Stimulated activated naive B cell treated with anti-CD40 and anti-IgM and Interleukin-4, amounts not matched to agents 10 μg/mL and 1 μg/mL and 100 μg/mL, for 72 hours (primary cell): Measurements from ENCODE around the gene PLEKHH2.
"Not testable (repeated sequence)": the region's sequence is repeated elsewhere in the genome, so short reads cannot be mapped to it uniquely, and the experiment has no call there.

Source experiments
- ATAC-seq, 2 donors: fragments of 150-1000 bp; cut with Tn5 transposase; replicated peaks; 2 replicates each; pipeline ENCODE4 v1.10.0; 2021; ENCODE audit warnings: moderate library complexity in 1 of 2
- DNase-seq: peaks from one replicate; pipeline ENCODE4 v3.0.0; 2021
- H3K27ac Mint-ChIP-seq: one replicate; pipeline ENCODE4 v1.8.0; 2022; ENCODE audit warnings: mild to moderate bottlenecking, mixed read lengths
- H3K27me3 Mint-ChIP-seq, 2 donors: one replicate each; pipeline ENCODE4 v1.8.0; 2022; ENCODE audit warnings: mixed read lengths in 2 of 2
- H3K36me3 Mint-ChIP-seq, 2 donors: one replicate each; pipeline ENCODE4 v1.8.0; 2022; ENCODE audit warnings: mixed read lengths in 2 of 2, mild to moderate bottlenecking in 1 of 2
- H3K4me1 Mint-ChIP-seq, 2 donors: one replicate each; pipeline ENCODE4 v1.8.0; 2022; ENCODE audit warnings: mixed read lengths in 2 of 2, mild to moderate bottlenecking in 1 of 2
- H3K4me3 Mint-ChIP-seq, 2 donors: one replicate each; pipeline ENCODE4 v1.8.0; 2022; ENCODE audit warnings: mild to moderate bottlenecking in 2 of 2, mixed read lengths in 2 of 2, moderate library complexity in 1 of 2
- H3K9me3 Mint-ChIP-seq, 2 donors: one replicate each; pipeline ENCODE4 v1.8.0; 2022; ENCODE audit warnings: mixed read lengths in 2 of 2, mild to moderate bottlenecking in 1 of 2

The PLEKHH2 gene

DNA sequence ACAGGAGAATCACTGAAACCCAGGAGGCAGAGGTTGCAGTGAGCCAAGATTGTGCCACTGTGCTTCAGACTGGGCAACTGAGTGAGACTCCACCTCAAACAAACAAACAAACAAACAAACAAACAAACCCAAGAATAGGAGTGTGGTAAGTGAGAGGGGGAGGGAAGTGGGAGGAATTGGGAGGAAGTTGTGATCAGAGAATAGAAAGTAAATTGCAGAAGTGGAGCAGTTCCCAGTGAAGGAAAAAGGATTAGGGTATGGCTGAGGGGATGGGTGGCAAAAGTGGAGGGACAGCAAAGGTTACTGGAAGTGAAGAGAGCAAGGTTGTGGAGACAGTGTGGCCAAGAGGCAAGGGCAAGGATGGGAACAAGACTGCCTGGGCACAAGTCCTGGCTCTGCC, 80.3 kb downstream of the PLEKHH2 start:
- DNase-seq (no peak), ATAC-seq (no peak)
- no peaks in the 10 kb centered on the region for H3K36me3 Mint-ChIP-seq
- no peak overlapping the region for H3K27ac Mint-ChIP-seq
- no peaks in the 10 kb centered on the region for H3K9me3 Mint-ChIP-seq
- peaks cover 12 to 30% of the 10 kb centered on the region in 2 donors for H3K27me3 Mint-ChIP-seq
- no peak overlapping the region for H3K4me3 Mint-ChIP-seq
- H3K4me1 Mint-ChIP-seq = peaks cover 0 to 8% of the 10 kb centered on the region in 2 donors

GRCh38 chr2:43718530-43719124, 81.6 kb downstream of the PLEKHH2 start:
- H3K27ac Mint-ChIP-seq = no peak overlapping the region
- ATAC-seq (no peak), DNase-seq (no peak)
- H3K27me3 Mint-ChIP-seq = peaks cover 15 to 26% of the 10 kb centered on the region in 2 donors
- no peaks in the 10 kb centered on the region for H3K9me3 Mint-ChIP-seq
- peaks cover 0 to 8% of the 10 kb centered on the region in 2 donors for H3K4me1 Mint-ChIP-seq
- no peaks in the 10 kb centered on the region for H3K36me3 Mint-ChIP-seq
- no peak overlapping the region for H3K4me3 Mint-ChIP-seq

DNA sequence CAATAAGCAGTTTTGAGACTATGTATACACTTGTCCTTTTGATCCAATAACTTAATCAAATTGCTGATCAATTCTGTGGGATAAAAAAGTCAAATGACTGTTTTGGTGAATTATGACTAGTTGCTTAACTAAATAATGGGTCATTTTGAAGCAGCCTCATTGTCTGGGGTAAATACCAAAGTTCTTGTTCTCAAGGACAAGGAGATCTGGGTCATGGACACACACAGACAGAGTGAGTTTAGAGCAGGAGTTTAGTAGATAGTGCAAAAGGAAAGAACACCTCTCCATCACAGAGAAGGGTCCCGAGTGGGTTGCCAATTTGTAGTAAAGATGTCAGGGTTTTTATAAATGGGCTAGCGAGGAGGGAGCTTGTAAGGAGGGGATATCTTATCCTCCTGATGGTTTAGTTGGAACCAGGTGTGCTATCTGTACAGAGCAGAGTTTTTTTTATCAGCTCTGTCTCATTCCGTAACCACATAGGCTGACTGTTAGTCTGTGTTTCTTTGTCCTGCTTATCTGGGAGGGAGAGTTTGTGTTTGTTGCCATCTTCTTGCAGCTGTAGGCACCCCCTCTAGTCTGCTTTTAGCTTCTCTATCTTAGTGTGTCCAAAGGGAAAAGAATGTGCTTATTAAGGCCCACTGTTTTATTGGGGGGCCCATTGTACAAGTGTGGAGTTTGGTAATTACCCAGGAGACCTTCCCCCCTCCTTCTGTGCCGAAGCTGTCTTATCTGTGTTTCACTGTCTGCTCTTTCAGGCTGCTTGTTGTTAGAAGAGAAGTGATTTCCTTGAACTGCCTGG, 87.9 kb downstream of the PLEKHH2 start:
- no peaks in the 10 kb centered on the region for H3K9me3 Mint-ChIP-seq
- DNase-seq (no peak), ATAC-seq (no peak)
- no peaks in the 10 kb centered on the region for H3K36me3 Mint-ChIP-seq
- H3K4me3 Mint-ChIP-seq = no peak overlapping the region
- peaks cover 13 to 16% of the 10 kb centered on the region in 2 donors for H3K27me3 Mint-ChIP-seq
- H3K27ac Mint-ChIP-seq = no peak overlapping the region
- no peaks in the 10 kb centered on the region for H3K4me1 Mint-ChIP-seq

GRCh38 chr2:43725711-43726246, 88.7 kb downstream of the PLEKHH2 start:
- no peaks in the 10 kb centered on the region for H3K4me1 Mint-ChIP-seq
- H3K36me3 Mint-ChIP-seq = no peaks in the 10 kb centered on the region
- ATAC-seq (no peak), DNase-seq (no peak)
- no peak overlapping the region for H3K27ac Mint-ChIP-seq
- peaks cover 13 to 16% of the 10 kb centered on the region in 2 donors for H3K27me3 Mint-ChIP-seq
- H3K9me3 Mint-ChIP-seq = no peaks in the 10 kb centered on the region
- H3K4me3 Mint-ChIP-seq = no peak overlapping the region

DNA sequence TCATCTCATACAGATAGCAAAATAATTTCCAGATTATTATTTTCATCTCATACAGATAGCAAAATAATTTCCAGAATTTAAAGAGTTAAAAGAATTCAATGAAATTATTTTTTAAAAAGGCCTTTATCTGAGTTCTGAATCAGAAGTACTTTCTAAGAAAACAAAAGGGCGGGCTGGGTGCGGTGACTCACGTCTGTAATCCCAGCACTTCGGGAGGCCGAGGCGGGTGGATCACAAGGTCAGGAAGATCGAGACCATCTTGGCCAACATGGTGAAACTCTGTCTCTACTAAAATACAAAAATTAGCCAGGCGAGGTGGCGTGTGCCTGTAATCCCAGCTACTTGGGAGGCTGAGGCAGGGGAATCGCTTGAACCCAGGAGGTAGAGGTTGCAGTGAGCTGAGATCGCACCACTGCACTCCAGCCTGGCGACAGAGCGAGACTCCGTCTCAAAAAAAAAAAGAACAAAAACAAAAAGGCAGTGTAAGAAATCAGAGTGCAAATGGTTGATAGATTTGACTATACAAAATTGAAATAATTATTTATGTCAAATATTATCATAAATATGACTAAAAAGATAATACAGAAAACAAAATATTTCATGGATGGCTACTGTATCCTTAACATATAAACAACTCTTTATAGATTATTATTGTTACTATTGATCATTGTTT, 90.0 kb downstream of the PLEKHH2 start:
- ATAC-seq, H3K9me3 Mint-ChIP-seq, DNase-seq, H3K27ac Mint-ChIP-seq, H3K4me3 Mint-ChIP-seq, H3K36me3 Mint-ChIP-seq, H3K4me1 Mint-ChIP-seq: not testable (repeated sequence)
- peaks cover 12 to 13% of the 10 kb centered on the region in 2 donors for H3K27me3 Mint-ChIP-seq

- Mint-ChIP-seq H3K4me3 (no peak overlapping the region), H3K27me3 (peaks cover 16 to 19% of the 10 kb centered on the region in 2 donors), H3K9me3 (no peaks in the 10 kb centered on the region), H3K27ac (no peak overlapping the region), H3K4me1 (no peaks in the 10 kb centered on the region), H3K36me3 (no peaks in the 10 kb centered on the region)
- ATAC-seq (no peak), DNase-seq (no peak)
Observed at GRCh38 chr2:43727634-43728014, 90.6 kb downstream of the PLEKHH2 start.

DNA sequence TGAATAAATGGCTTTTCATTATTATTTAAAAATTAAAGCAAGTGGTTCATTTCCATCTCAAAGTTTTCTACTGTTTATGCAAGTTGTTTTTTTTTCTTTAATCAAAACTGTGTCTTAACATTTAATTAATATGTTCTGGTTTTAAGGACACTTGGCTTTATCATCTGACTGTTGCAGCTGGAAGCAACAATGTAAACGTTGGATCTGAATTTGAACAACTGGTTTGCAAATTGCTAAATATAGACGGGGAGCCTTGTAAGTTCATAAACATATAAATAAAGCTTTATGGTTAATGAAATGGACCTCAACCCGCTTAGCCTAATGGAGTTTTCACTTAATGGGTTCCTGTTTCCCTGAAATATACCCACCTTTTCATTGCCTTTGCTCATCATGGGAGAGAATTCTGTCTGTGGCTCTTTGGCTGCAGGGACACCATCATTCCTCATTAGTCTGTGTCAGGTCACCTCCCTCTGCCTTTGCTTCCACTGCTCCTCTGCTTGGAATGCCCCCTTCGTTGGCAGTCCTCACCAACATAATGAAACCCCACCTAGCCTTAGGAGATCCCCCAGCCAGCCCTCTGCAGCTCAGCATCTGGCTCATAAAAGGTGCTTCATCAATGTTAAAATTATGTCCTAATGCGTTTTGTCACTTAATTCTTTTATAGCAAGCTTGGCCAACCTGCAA, 92.6 kb downstream of the PLEKHH2 start:
- H3K4me1 Mint-ChIP-seq = no peaks in the 10 kb centered on the region
- H3K36me3 Mint-ChIP-seq = no peaks in the 10 kb centered on the region
- no peak for DNase-seq
- H3K9me3 Mint-ChIP-seq = no peaks in the 10 kb centered on the region
- ATAC-seq = no peak
- no peak overlapping the region for H3K27ac Mint-ChIP-seq
- peaks cover 21 to 27% of the 10 kb centered on the region in 2 donors for H3K27me3 Mint-ChIP-seq
- no peak overlapping the region for H3K4me3 Mint-ChIP-seq

- Mint-ChIP-seq H3K9me3 (no peaks in the 10 kb centered on the region), H3K4me3 (no peak overlapping the region), H3K27ac (no peak overlapping the region), H3K4me1 (no peaks in the 10 kb centered on the region), H3K36me3 (no peaks in the 10 kb centered on the region), H3K27me3 (peaks cover 15 to 19% of the 10 kb centered on the region in 2 donors)
- no peak for DNase-seq
- no peak for ATAC-seq
Observed at GRCh38 chr2:43731211-43731610, 94.2 kb downstream of the PLEKHH2 start.

GRCh38 chr2:43736637-43737036, 99.6 kb downstream of the PLEKHH2 start:
- DNase-seq (no peak), ATAC-seq (no peak)
- Mint-ChIP-seq H3K27ac (no peak overlapping the region), H3K9me3 (no peaks in the 10 kb centered on the region), H3K4me1 (no peaks in the 10 kb centered on the region), H3K27me3 (peaks cover 31 to 36% of the 10 kb centered on the region in 2 donors), H3K4me3 (no peak overlapping the region), H3K36me3 (no peaks in the 10 kb centered on the region)

GRCh38 chr2:43737097-43737854, 100.2 kb downstream of the PLEKHH2 start:
- Mint-ChIP-seq H3K36me3 (no peaks in the 10 kb centered on the region), H3K27me3 (peaks cover 29 to 34% of the 10 kb centered on the region in 2 donors), H3K9me3 (no peaks in the 10 kb centered on the region), H3K4me3 (no peak overlapping the region), H3K27ac (no peak overlapping the region), H3K4me1 (no peaks in the 10 kb centered on the region)
- no peak for ATAC-seq
- DNase-seq = no peak

DNA sequence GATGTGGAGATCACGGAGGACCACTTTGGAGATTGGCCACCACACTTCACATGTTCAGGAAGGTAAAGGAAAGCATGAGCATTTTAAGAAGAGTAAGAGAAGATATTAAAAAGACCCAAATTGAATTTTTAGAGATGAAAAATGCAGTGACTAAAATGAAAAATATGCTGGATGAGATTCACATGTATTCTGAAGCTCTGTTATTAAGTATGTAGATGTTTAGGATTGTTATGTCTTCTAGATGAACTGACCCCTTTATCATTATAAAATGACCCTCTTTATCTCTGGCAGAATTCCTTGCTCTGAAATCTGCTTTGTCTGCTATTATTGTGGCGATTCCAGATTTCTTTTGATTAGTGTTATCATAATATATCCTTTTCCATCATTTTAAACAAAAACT, 100.8 kb downstream of the PLEKHH2 start:
- Mint-ChIP-seq H3K27me3 (peaks cover 23 to 29% of the 10 kb centered on the region in 2 donors), H3K36me3 (no peaks in the 10 kb centered on the region), H3K4me3 (no peak overlapping the region), H3K9me3 (no peaks in the 10 kb centered on the region), H3K27ac (no peak overlapping the region), H3K4me1 (no peaks in the 10 kb centered on the region)
- no peak for DNase-seq
- no peak for ATAC-seq

DNA sequence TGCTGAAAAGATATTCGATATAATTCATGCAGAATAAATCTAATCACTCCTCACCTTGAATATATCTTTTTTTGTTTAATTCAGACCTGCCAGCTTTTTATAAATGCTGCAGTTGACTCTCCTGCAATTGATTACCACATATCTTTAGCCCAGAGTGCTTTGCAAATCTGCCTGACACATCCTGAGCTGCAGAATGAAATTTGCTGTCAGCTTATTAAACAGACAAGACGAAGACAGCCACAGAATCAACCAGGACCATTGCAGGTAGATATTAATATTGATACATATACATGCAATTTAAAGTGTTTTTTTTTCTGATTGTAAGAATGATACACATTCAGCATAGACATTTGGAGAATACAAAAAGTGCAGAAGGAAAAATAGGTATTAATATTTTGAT, 101.2 kb downstream of the PLEKHH2 start:
- H3K4me3 Mint-ChIP-seq = no peak overlapping the region
- H3K36me3 Mint-ChIP-seq = no peaks in the 10 kb centered on the region
- H3K4me1 Mint-ChIP-seq = no peaks in the 10 kb centered on the region
- ATAC-seq = no peak
- H3K27ac Mint-ChIP-seq = no peak overlapping the region
- peaks cover 19 to 29% of the 10 kb centered on the region in 2 donors for H3K27me3 Mint-ChIP-seq
- no peaks in the 10 kb centered on the region for H3K9me3 Mint-ChIP-seq
- no peak for DNase-seq

GRCh38 chr2:43743706-43744105, 106.6 kb downstream of the PLEKHH2 start:
- H3K4me1 Mint-ChIP-seq = no peaks in the 10 kb centered on the region
- no peak overlapping the region for H3K4me3 Mint-ChIP-seq
- H3K27ac Mint-ChIP-seq = no peak overlapping the region
- H3K27me3 Mint-ChIP-seq = peaks cover 12% of the 10 kb centered on the region in 2 donors
- ATAC-seq (no peak), DNase-seq (no peak)
- H3K36me3 Mint-ChIP-seq = no peaks in the 10 kb centered on the region
- H3K9me3 Mint-ChIP-seq = no peaks in the 10 kb centered on the region

DNA sequence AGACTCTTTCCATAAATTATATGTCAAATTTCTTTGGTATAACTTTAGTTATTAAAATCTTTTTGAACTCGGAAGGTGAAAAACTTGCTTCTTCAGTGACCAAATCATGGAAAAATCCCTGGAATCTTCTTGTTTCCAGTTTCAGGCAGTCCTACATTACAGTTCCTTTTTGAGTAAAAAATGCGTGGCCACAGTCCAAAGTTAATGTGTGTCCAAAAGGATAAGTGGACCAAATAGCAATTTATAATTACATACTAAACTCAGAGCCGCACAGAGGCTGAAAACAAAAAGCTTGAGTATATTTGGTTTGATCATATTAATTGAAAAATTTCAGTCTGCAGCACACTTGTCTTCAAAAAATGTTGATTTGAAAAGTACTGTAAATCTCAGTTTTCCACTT, 108.4 kb downstream of the PLEKHH2 start:
- H3K4me3 Mint-ChIP-seq = no peak overlapping the region
- no peaks in the 10 kb centered on the region for H3K9me3 Mint-ChIP-seq
- H3K27ac Mint-ChIP-seq = no peak overlapping the region
- ATAC-seq (no peak), DNase-seq (no peak)
- H3K36me3 Mint-ChIP-seq = no peaks in the 10 kb centered on the region
- H3K4me1 Mint-ChIP-seq = no peaks in the 10 kb centered on the region
- H3K27me3 Mint-ChIP-seq = peaks cover 0 to 8% of the 10 kb centered on the region in 2 donors
